Esophagus squamous epithelium (tissue), 4 donors: Measurements from ENCODE around the gene NUDT15.

Source experiments
- CTCF ChIP-seq, 6 experiments: fragments of 450-650 bp in 4 of 6; fragments of 200-600 bp in 2 of 6; sonication (generic) in 2 of 6; IDR thresholded peaks; one replicate each; pipeline ENCODE4 v1.5.1; 2016 to 2019; ENCODE audit warnings: antibody characterized with exemption in 6 of 6, mild to moderate bottlenecking in 4 of 6, moderate library complexity in 4 of 6
- POLR2A ChIP-seq, 4 donors: fragments of 450-650 bp; IDR thresholded peaks; one replicate each; pipeline ENCODE4 v1.6.1; 2017; ENCODE audit warnings: antibody characterized with exemption in 4 of 4, mild to moderate bottlenecking in 4 of 4, moderate library complexity in 3 of 4

DNA sequence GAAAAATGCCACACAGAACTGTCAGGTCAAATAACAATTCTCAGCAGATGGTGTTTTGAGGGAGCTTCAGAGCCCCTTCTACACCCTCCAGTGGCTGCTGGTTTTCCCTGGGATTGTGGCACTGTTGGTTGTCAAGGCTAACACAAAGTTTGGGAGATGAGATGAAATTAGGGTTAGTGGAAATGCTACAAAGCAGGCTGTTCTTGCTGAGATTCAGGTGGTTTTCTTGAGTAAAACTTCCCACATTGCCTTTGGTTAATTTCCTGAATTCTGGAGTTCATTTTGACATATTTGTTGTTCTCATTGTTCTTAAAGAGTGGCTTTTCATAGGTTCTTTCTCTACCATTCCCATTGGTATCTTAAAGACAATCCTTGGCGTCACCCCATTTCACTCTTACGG is 35.3 kb downstream of the NUDT15 start:
- TF ChIP-seq CTCF (IDR thresholded peaks at IDR 0.05) (no peak), POLR2A (IDR thresholded peaks at IDR 0.05) (no peak)
